Measurements from ENCODE around the gene BBC3. TPM values are rescaled to one million over a fixed set of nuclear protein-coding genes. Genes with fewer than 3 reads are reported as not detected.
A peak's percentile ranks its signal among the peaks of the same experiment; 100 is the strongest.

The BBC3 gene
- total RNA-seq, 4 donors from 2014 or later = 4.1 to 10.0 (median 5.5) TPM

DNA sequence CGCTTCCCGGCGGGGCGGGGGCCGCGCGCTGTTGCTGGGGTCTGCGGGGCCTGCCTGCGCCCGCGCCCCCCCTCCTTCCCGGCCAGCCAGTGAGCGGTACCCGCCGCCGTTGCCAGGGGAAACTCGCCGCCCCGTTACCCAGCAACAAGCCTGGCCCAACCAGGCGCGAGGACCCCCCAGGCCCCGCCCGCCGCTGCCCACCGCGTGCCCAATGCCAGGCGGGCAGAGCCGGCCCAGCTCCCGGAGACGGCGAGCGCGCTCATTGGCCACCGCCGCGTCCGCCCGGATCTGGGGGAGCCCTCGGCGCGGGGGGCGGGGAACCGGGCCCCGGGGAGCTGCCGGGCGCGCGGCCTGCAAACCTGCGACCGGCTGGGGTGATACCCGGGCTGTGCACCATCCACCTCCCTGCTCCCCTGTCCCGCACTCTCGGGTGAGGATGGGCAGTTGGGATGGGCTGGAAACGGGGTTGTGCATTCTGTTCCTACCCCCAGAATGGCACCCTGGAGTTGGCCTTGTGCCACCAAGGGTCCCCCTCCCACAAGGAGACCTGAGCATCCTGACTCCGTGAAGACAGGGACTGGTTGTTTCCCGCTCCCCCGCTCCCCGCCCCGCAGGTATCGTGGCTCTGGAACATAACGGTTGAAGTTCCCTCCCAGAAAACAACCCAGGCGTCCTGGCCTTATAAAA lies 8.8 kb upstream of the BBC3 start:
- H3K27ac ChIP-seq = peak overlapping the region in 1 of 4 donors; percentile 46
- H3K27me3 ChIP-seq = no peaks in the 10 kb centered on the region
- peak; percentile 41 to 69 (median 55) for DNase-seq
- TF ChIP-seq POLR2A (IDR thresholded peaks at IDR 0.05) = no peak
- TF ChIP-seq, protein P1, sequence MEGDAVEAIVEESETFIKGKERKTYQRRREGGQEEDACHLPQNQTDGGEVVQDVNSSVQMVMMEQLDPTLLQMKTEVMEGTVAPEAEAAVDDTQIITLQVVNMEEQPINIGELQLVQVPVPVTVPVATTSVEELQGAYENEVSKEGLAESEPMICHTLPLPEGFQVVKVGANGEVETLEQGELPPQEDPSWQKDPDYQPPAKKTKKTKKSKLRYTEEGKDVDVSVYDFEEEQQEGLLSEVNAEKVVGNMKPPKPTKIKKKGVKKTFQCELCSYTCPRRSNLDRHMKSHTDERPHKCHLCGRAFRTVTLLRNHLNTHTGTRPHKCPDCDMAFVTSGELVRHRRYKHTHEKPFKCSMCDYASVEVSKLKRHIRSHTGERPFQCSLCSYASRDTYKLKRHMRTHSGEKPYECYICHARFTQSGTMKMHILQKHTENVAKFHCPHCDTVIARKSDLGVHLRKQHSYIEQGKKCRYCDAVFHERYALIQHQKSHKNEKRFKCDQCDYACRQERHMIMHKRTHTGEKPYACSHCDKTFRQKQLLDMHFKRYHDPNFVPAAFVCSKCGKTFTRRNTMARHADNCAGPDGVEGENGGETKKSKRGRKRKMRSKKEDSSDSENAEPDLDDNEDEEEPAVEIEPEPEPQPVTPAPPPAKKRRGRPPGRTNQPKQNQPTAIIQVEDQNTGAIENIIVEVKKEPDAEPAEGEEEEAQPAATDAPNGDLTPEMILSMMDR (IDR thresholded peaks at IDR 0.05) = no peak
- H3K4me1 ChIP-seq = peaks cover 0 to 44% (median 20%) of the 10 kb centered on the region in 4 donors
- H3K36me3 ChIP-seq = no peaks in the 10 kb centered on the region
- peak overlapping the region in 3 of 4 donors; percentile 39 to 46 (median 42) for H3K4me3 ChIP-seq
- H3K9me3 ChIP-seq = no peaks in the 10 kb centered on the region

DNA sequence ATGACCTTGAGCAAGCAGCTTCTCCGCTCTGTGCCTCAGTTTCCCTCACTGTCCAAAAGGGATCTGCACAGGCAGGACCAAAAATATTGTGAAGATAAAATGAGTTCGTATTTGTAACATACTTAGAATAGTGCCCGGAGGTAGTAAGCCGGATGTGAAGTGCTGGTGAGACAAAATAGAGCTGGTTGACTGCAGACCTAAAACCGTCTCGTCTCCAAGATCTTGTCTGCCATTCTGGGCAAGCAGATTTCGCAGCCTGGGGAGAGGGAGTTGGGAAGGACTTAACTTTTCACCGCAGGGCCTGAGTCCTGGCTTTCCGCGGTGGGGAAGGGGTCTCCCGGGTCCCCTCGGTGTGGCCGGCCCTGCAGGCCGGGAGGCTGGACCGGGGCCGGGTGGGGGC lies 8.2 kb upstream of the BBC3 start:
- Histone ChIP-seq H3K36me3 (no peaks in the 10 kb centered on the region), H3K27ac (peak overlapping the region in 1 of 4 donors; percentile 46), H3K4me3 (peak overlapping the region in 3 of 4 donors; percentile 39 to 46 (median 42)), H3K27me3 (no peaks in the 10 kb centered on the region), H3K9me3 (no peaks in the 10 kb centered on the region), H3K4me1 (peaks cover 0 to 38% (median 17%) of the 10 kb centered on the region in 4 donors)
- no peak for DNase-seq
- TF ChIP-seq, protein P1 (IDR thresholded peaks at IDR 0.05) = no peak
- no peak for TF ChIP-seq POLR2A (IDR thresholded peaks at IDR 0.05)

DNA sequence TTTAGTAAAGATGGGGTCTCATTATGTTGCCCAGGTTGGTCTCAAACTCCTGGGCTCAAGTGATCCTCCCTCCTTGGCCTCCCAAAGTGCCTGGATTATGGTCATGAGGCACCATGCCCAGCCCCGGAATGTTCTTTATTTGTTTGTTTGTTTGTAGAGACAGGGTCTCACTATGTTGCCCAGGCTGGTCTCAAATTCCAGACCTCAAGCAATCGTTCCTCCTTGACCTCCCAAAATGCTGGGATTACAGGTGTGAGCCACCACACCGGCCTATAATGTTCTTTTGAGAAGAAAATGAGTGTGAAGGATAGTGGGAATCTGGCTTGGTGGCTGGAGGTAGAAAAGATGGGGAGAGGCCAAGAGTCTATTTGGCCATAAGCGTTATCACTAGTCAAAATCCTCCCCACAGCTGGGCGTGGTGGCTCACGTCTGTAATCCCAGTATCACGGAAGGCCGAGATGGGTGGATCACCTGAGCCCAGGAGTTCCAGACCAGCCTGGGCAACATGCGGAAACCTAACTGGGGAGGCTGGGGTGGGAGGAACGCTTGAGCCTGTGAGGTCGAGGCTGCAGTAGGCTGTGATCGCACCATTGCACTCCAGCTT lies 5.2 kb upstream of the BBC3 start:
- Histone ChIP-seq H3K27me3 (no peaks in the 10 kb centered on the region), H3K4me1 (peaks cover 0 to 34% (median 13%) of the 10 kb centered on the region in 4 donors), H3K27ac (no peak overlapping the region), H3K36me3 (no peaks in the 10 kb centered on the region), H3K9me3 (no peaks in the 10 kb centered on the region), H3K4me3 (no peak overlapping the region)
- TF ChIP-seq POLR2A (IDR thresholded peaks at IDR 0.05) = no peak
- TF ChIP-seq, protein P1 (IDR thresholded peaks at IDR 0.05) = no peak
- no peak for DNase-seq

DNA sequence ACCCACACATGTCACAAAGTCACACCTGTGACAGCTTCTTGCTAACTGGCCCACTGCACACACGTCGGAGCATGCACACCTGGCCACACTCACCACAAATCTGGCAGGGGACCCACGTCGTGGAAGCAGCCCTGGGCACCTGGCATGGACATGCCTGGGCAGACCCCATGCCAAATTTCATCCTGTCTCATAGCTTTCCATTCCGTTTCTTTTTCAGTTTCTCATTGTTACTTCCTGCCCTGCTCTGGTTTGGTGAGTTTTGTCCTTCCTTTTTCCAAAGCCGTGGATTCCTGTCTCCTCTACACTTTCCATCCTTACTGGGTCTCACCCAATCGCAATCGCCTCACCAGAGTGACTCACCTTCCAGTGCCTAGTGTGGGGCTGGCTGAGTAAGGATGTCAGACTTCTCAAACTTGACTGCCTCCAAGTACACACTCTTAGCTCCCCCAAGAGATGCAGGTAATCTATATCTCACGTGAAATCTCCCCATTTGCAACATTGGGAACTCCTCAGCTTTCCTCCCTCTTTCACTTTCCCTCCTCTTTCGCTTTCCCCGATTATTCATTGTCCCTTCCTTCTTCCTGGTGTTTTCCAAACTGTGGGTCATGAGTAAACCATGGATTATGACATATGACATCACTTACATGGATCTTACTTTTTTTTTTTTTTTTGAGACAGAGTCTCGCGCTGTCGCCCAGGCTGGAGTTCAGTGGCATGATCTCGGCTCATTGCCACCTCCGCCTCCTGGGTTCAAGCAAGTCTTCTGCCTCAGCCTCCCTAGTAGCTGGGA lies 1.6 kb upstream of the BBC3 start:
- H3K27me3 ChIP-seq = no peaks in the 10 kb centered on the region
- DNase-seq = peak in 1 of 3 donors; percentile 63
- H3K4me3 ChIP-seq = peak overlapping the region in 2 of 4 donors; percentile 76 to 96

More for the DNA sequence above, 1.6 kb upstream of the BBC3 start:
- peaks cover 0 to 43% (median 19%) of the 10 kb centered on the region in 4 donors for H3K4me1 ChIP-seq
- no peaks in the 10 kb centered on the region for H3K36me3 ChIP-seq
- no peaks in the 10 kb centered on the region for H3K9me3 ChIP-seq
- peak overlapping the region; percentile 97 to 100 (median 99) for H3K27ac ChIP-seq
- peak; percentile 44 to 60 for TF ChIP-seq POLR2A (IDR thresholded peaks at IDR 0.05)
- TF ChIP-seq, protein P1 (IDR thresholded peaks at IDR 0.05) = no peak

All from Peyer's patch (tissue), 4 donors.